ENCODE results near the gene COX20.
A peak's percentile ranks its signal among the peaks of the same experiment; 100 is the strongest.
"Not testable (repeated sequence)": the region's sequence is repeated elsewhere in the genome, so short reads cannot be mapped to it uniquely, and the experiment has no call there.

Gene COX20

DNA sequence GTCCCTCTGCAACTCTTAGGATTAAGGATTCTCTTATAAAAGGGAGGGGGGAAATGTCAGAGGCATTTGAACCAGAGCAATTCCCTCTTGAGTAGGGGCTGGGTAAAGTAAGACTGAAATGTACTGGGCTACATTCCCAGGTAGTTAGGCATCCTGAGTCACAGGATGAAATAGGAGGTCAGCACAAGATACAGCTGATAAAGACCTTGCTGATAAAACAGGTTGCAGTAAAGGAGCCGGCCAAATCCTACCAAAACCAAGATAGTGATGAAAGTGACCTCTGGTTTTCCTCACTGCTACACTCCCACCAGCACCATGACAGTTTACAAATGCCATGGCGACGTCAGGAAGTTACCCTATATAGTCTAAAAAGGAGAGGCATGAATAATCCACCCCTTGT, 14.3 kb upstream of the COX20 start:
- FAIRE-seq, result no peak

GRCh38 chr1:244822878-244823277, 12.6 kb upstream of the COX20 start:
- DNase-seq (ENCODE audit: insufficient read length, low spot score), result no peak
- no peak for FAIRE-seq

More for the DNA sequence above, 14.3 kb upstream of the COX20 start:
- DNase-seq (ENCODE audit: insufficient read length, low spot score), result no peak

DNA sequence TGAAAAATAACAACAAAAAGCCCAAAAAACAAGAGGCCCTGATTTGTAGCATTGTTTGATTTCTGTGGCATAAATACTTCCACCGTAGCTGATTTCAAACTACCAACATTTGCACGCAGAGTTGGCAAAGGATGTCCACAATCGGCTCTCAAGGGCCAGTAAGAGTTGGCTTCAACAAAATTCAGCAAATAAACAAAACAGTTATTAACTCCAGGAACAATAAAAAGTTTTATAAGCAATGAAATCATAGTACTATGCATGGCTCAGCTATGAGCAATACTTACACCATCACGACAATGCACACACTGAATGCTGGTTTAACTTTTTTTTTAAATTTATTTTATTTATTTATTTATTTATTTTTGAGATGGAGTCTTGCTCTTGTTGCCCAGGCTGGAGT, 8.7 kb upstream of the COX20 start:
- FAIRE-seq, result no peak
- no peak for DNase-seq (ENCODE audit: insufficient read length, low spot score)

DNA sequence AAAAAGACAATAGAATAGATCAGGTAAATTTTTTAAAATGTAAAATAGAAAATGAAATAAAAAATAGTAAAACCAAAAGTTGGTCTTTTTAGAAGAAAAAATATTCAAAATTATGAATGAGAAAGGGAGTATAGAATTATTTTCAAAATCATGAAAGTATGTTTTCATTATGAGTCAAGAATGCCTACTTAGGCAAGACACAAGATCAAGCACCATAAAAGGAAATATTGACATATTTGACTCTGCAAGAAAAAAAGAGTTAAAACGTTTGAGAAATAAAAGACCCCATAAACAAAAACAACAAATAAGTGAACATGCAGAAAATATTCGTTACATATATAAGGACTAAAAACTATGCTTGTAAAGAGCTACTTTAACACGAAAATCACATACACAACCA, 4.8 kb upstream of the COX20 start:
- no peak for DNase-seq (ENCODE audit: insufficient read length, low spot score)

DNA sequence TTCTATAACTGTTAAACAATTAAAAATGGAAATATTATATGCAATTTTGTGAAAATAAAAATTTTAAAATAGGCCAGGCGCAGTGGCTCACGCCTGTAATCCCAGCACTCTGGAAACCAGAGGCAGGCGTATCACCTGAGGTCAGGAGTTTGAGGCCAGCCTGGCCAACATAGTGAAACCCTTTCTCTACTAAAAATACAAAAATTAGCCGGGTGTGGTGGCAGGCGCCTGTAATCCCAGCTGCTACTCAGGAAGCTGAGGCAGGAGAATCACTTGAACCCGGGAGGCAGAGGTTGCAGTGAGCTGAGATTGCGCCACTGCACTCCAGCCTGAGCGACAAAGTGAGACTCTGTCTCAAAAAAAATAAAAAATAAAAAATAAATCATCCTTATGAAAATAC, 2.2 kb upstream of the COX20 start:
- not testable (repeated sequence) for DNase-seq (ENCODE audit: insufficient read length, low spot score); FAIRE-seq

More for the DNA sequence above, 4.8 kb upstream of the COX20 start:
- FAIRE-seq, result no peak

DNA sequence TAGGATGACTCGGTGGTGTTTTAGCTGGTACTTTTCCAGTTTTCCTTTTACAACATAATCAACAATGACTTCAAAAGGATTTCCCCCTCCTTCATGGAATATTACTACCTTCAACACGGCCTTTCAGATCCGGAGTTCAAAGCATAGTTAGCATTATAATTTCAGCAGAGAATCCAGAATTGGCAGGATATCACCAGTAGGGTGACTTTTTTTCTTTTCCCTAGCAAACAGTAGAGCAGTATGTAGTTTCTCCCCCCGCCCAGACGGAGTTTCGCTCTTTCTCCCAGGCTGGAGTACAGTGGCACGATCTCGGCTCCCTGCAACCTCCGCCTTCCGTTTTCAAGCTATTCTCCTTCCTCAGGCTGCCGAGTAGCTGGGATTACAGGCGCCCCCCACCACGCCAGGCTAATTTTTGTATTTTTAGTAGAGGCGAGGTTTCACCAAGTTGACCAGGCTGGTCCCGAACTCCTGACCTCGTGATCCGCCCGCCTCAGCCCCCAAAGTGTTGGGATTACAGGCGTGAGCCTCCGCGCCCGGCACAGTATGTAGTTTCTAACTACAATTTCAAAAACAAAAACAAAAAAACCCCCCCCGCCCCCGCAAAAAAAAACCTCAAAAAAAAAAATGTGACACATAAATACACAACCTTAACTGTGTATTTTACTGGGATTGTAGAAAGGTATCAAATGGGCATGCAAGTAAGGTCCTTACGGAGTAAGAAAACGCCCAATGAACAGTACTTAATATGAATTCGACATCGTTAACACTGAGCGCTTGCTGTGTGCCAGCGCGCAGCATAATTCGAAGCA, 1.5 kb upstream of the COX20 start:
- FAIRE-seq (no peak), DNase-seq (ENCODE audit: insufficient read length, low spot score) (peak; percentile 54)

DNA sequence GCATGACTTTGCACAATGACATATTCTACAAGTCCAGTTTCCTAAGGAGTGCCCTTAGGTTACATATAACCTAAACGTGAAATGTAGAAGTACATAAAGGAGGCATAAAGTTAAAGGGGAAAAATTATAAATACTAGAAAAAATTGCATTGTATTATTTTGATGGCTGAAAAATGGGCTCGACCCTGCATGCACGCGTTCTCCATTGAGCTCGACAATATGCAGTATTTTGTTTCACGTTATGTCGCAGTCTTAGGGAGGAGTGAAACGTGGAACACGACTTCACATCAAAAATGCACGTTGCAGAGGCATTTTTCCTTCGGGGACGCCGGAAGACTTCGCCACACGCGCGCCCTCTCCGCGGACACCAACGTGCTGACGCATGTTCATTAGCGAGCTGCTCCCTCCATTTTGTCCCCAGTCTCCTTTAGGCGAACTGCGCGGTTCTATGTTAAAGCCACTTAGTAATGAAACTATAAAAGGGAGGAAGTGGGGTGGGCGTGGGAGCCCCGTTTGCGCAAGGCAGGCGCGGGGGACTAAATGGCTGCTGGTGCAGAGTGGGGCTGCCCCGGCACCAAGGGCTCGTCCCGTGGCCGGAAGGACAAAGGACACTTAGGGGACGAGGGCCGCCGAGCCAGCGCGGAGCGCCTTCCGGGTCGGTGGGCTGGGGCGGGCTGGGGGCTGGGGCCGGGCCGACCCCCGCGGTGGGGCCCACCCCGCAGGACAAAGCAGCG, 749 bp upstream of the COX20 start:
- peak; percentile 78 for FAIRE-seq
- peak; percentile 78 for DNase-seq (ENCODE audit: insufficient read length, low spot score)

- DNase-seq (ENCODE audit: insufficient read length, low spot score) (peak; percentile 35), FAIRE-seq (no peak)
These were observed 670 bp downstream of the COX20 start for GRCh38 chr1:244836135-244836521.

- DNase-seq (ENCODE audit: insufficient read length, low spot score) (no peak), FAIRE-seq (no peak)
These were observed 1.1 kb downstream of the COX20 start for GRCh38 chr1:244836584-244836983.

DNA sequence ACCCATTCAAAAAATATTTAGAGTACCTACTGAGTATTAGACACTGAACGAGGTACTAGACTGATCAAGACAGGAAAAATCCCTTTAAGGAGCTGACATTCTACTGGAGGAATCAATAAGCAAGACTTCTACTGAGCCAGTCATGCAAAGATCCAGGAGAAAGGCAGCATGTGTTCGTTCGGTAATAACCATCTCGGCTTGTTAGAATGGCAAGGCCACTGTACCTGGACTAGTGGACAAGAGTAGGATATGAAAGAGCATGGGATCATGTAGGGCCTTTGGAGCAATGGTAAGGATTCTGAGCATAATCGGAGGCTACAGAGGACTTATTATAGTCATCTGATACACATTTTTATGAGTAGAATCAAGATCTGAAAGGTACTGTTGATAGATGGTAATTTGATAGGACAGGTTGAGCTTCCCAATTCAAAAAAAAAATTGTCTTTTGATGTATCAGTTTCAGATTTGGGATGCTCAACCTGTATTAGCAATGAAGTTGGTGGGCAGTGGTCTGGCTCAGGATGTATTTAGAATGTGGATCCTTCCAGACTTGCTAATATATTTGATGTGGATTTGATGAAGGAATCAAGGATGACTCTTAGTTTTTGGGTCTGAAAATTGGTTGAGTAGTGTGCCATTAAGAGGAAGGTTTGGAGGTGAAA, 2.3 kb downstream of the COX20 start:
- DNase-seq (ENCODE audit: insufficient read length, low spot score), result no peak
- no peak for FAIRE-seq

DNA sequence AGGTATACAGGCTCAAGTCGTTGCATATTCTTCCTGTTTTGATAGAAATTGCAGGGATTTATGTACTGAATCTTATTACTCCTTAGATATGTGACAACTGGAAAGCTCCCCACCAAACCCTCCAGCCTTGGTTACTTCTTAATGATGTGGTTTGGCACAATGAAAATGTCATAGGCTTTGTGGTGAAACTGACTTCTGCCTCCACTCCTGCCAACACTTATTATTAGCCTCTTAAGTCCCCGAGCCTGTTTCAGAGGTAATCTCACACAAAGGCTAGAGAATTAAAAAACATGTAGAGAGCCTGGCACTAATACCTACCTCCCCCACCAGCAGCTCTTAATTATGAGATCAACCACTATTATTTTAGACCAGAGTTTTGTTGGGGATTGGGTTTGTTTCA, 4.2 kb downstream of the COX20 start:
- DNase-seq (ENCODE audit: insufficient read length, low spot score) (no peak), FAIRE-seq (no peak)

DNA sequence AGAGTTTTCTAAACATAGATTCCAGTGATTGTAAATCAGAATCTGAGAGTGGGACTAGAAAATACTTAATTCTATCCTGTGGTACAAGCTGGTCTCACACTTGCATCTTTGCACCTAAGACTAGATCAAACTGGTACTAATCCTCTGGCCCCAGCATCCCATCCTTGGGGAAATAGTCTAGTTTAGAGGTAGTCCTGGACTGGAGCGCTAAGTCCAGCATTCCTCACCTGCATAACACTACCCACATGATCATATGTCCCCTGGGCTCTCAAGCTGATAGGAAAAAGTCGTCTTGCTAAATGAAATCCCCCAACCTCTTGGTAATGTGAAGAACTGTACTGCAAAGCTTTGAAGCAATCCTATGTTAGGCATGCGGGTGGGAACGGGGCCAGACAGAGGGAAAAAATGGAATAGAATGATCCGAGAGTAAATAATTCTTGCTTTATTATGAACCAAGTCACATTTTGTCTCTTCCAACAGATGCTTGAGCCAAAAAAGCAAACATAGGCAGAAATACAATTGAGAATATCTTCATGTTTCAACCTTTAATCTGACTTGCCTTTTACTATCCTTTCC, 4.8 kb downstream of the COX20 start:
- DNase-seq (ENCODE audit: insufficient read length, low spot score) (no peak), FAIRE-seq (no peak)

DNA sequence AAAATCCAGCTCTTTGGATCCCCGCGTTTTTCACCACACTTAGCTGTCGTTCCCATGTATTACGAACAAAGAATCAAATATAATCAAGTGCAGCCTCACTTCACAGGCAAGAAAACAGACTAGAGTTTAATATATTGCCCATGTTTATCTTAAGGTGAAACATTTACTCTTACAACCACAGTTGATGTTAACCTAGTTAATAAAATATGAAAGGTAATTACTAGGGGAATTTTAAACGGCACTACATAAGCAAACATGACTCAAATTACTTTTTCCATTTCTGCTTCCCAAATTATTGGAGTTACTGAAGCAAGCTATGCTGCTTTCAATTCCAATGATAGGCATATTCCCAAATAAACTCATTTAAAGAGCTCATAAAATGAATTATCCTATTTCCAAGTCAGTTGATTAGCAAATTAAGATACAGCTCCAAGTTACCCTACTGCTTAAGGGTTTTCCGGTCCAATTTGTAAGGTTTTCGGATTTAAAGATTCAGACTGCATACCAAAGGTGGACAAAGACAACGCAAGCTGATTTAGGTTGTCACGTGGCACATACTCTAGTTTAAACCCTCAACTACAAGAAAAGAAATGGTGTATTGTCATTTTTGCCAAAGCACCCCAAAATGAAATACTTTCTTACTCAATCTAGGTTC, 5.9 kb downstream of the COX20 start:
- FAIRE-seq (no peak), DNase-seq (ENCODE audit: insufficient read length, low spot score) (no peak)

DNA sequence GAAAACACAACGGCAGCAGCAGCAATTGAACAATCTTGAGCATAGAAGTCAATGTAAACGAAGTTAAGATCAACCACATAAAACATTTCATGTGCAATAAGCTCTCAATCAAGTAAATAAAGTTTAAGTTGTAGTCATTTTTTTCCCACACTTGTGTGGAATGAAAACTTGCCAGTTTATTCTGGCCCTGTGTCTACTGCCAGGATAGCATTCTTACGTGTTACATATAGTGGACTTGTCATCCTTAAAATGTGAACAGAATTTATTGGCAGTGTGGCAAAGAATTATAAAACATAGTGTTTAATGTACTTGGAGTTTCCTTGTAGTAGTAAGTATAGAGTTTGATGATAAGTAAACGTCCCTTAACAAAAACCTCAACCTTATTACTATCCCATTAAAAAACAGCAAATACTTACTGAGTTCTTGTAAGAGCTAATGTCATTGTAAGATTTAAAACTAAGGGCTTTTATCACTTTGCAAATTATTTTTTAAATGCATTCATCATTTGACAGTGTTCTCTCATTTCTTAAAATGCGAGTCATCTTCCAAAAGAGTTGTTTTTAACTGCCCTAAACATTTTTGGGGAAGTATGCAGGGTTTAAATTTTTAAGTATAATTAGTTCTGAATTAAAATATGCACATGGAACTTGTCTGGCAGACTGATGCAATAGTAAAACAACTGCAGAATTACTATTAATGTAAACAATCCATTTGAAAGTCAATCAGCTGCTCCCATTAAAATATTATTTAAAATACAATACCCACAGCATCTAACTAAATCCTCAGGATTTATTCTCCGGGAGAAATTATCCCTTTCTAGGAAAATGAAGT, 7.9 kb downstream of the COX20 start:
- FAIRE-seq (no peak), DNase-seq (ENCODE audit: insufficient read length, low spot score) (no peak)

- DNase-seq (ENCODE audit: insufficient read length, low spot score), result no peak
- FAIRE-seq, result no peak
These were observed 9.0 kb downstream of the COX20 start for GRCh38 chr1:244844155-244845121.

DNA sequence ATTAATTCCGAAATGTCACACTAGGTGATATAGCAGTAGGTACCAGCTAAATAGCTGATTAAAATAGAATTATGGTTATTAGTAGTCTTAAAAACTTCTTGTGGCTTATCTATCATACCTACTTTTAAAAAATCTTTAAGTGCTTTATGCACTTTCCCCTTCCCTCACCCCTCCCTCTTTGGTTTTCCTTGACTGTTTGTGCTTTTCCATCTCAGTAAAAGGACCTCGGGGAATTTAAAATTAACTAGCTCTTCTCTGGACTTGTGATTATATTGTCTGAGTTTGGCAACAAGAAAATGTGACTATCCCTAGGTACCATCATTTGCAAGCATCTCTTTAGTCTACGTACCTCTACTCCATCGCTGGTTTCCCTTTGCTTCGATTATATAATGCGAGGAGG, 11.2 kb downstream of the COX20 start:
- FAIRE-seq, result no peak
- DNase-seq (ENCODE audit: insufficient read length, low spot score), result no peak

DNA sequence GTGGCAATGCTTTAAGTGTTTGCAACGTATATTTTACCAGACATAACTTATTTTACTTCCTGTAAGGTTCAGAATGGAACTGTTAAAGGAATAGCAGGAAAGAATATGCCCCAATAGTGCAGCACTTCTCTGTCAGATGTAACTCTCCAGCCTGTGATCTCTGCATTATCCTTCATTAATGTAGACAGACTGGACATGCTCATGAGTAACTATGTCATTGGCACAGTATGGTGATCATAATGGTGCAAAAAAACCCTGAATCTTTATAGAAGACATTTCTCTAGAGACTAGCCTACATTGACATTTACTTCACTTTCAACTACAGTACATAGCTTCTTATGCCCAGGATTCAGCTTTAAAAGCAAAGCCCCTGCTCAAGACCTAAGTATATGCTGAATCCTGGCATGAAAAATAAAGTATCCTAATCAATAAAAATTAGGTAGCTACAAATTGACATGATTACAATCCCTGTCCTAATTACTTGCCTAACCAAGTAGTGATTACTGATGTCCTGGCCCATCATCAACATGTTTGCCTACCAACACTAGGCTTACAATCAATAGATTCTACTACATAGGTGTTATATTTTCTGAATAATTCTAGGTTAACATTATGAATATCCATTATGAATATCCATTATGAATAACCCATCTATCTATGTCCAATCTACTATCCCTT, 13.9 kb downstream of the COX20 start:
- DNase-seq (ENCODE audit: insufficient read length, low spot score) (no peak), FAIRE-seq (no peak)
